Uterus (tissue), 4 donors: Measurements from ENCODE around the gene BCAM. TPM values are rescaled to one million over a fixed set of nuclear protein-coding genes. Genes with fewer than 3 reads are reported as not detected.
"Not testable (repeated sequence)": the region's sequence is repeated elsewhere in the genome, so short reads cannot be mapped to it uniquely, and the experiment has no call there.

Source experiments
- DNase-seq, 2 donors: peaks; one replicate each; pipeline ENCODE4 v3.0.0-alpha.2; 2019 to 2020
- H3K27ac ChIP-seq, 2 donors: fragments of 200-600 bp; sonication (generic); 1 replicate in 1 of 2; 2 replicates in 1 of 2; pipeline ENCODE4 v1.5.1; 2016 to 2018
- H3K27me3 ChIP-seq, 2 donors: fragments of 200-600 bp; sonication (generic); one replicate each; pipeline ENCODE4 v1.5.1; 2018 to 2019; ENCODE audit warnings: control low read depth in 1 of 2
- H3K36me3 ChIP-seq, 2 donors: fragments of 200-600 bp; sonication (generic); one replicate each; pipeline ENCODE4 v1.5.1; 2019; ENCODE audit warnings: control low read depth in 1 of 2
- H3K4me1 ChIP-seq, 2 donors: fragments of 200-600 bp; sonication (generic); one replicate each; pipeline ENCODE4 v1.5.1; 2018 to 2019; ENCODE audit warnings: control low read depth in 1 of 2
- H3K4me3 ChIP-seq, 2 donors: fragments of 200-600 bp; sonication (generic); 1 replicate in 1 of 2; 2 replicates in 1 of 2; pipeline ENCODE4 v1.5.1; 2018 to 2019; ENCODE audit warnings: mild to moderate bottlenecking in 1 of 2
- H3K9me3 ChIP-seq, 2 donors: fragments of 200-600 bp; sonication (generic); one replicate each; pipeline ENCODE4 v1.5.1; 2019; ENCODE audit warnings: control low read depth in 1 of 2
- CTCF ChIP-seq, 4 experiments: fragments of 200-600 bp in 2 of 4; fragments of 450-650 bp in 2 of 4; sonication (generic) in 2 of 4; IDR thresholded peaks; one replicate each; pipeline ENCODE4 v1.5.1; 2016 to 2019; ENCODE audit warnings: antibody characterized with exemption in 4 of 4, mild to moderate bottlenecking in 2 of 4, moderate library complexity in 1 of 4
- POLR2A ChIP-seq, 2 donors: fragments of 450-650 bp; IDR thresholded peaks; one replicate each; pipeline ENCODE4 v1.6.1; 2016; ENCODE audit warnings: antibody characterized with exemption in 2 of 2, mild to moderate bottlenecking in 1 of 2, moderate library complexity in 1 of 2
- intact Hi-C: fragments of 100-400 bp; cut with DNase I; formaldehyde crosslinking; loops from one replicate; pipeline ENCODE4 v1.15.1; 2023; ENCODE audit warnings: low total_unique reads
- total RNA-seq, 4 donors: library from RNA; depleted of rRNA in 3 of 4; stranded (reverse); fragments of >200 nt in 3 of 4; gene quantifications; one replicate each; pipeline versions ENCODE4 v1.1.0 to v1.2.4, GENCODE V29; 2014 to 2023
- donor health status: DM: yes; HTN: yes; CAD: no.

The BCAM gene
- total RNA-seq, 4 donors from 2014 or later, result 3.8 to 171 (median 111) TPM

GRCh38 chr19:44822670-44823372, 13.9 kb downstream of the BCAM start:
- Histone ChIP-seq H3K4me3 (no peak overlapping the region), H3K4me1 (peaks cover 0 to 12% of the 10 kb centered on the region in 2 donors), H3K27ac (peak overlapping the region; percentile 61 to 65), H3K27me3 (no peaks in the 10 kb centered on the region), H3K36me3 (no peaks in the 10 kb centered on the region), H3K9me3 (no peaks in the 10 kb centered on the region)
- intact Hi-C loops, result no loop called here
- DNase-seq, result no peak
- TF ChIP-seq POLR2A (IDR thresholded peaks at IDR 0.05) (no peak), CTCF (IDR thresholded peaks at IDR 0.05) (no peak)

- H3K27me3 ChIP-seq, result no peaks in the 10 kb centered on the region
- H3K4me3 ChIP-seq, result no peak overlapping the region
- no peak overlapping the region for H3K27ac ChIP-seq
- no peak for DNase-seq
- H3K36me3 ChIP-seq, result no peaks in the 10 kb centered on the region
- no peak for TF ChIP-seq POLR2A (IDR thresholded peaks at IDR 0.05)
- peaks cover 0 to 12% of the 10 kb centered on the region in 2 donors for H3K4me1 ChIP-seq
- H3K9me3 ChIP-seq, result no peaks in the 10 kb centered on the region
- intact Hi-C loops, result no loop called here
Measured at GRCh38 chr19:44823373-44823698, 14.4 kb downstream of the BCAM start.

- Histone ChIP-seq H3K4me3 (no peak overlapping the region), H3K27me3 (no peaks in the 10 kb centered on the region), H3K4me1 (peaks cover 0 to 12% of the 10 kb centered on the region in 2 donors), H3K9me3 (no peaks in the 10 kb centered on the region), H3K27ac (no peak overlapping the region), H3K36me3 (no peaks in the 10 kb centered on the region)
- intact Hi-C loops, result no loop called here
- TF ChIP-seq POLR2A (IDR thresholded peaks at IDR 0.05), result no peak
- TF ChIP-seq CTCF (IDR thresholded peaks at IDR 0.05), result no peak
- DNase-seq, result no peak
Measured at GRCh38 chr19:44824761-44825160, 15.9 kb downstream of the BCAM start.

GRCh38 chr19:44832875-44833274, 24.0 kb downstream of the BCAM start:
- H3K27ac ChIP-seq, H3K27me3 ChIP-seq, H3K4me3 ChIP-seq, H3K4me1 ChIP-seq, H3K36me3 ChIP-seq, DNase-seq, intact Hi-C loops, H3K9me3 ChIP-seq: not testable (repeated sequence)

GRCh38 chr19:44834399-44834798, 25.5 kb downstream of the BCAM start:
- H3K4me1 ChIP-seq, H3K27me3 ChIP-seq, intact Hi-C loops, DNase-seq, H3K27ac ChIP-seq, H3K4me3 ChIP-seq, H3K36me3 ChIP-seq, H3K9me3 ChIP-seq: not testable (repeated sequence)

GRCh38 chr19:44839276-44839675, 30.4 kb downstream of the BCAM start:
- Histone ChIP-seq H3K4me1 (no peaks in the 10 kb centered on the region), H3K4me3 (no peak overlapping the region), H3K27me3 (no peaks in the 10 kb centered on the region), H3K9me3 (no peaks in the 10 kb centered on the region), H3K27ac (no peak overlapping the region), H3K36me3 (no peaks in the 10 kb centered on the region)
- TF ChIP-seq CTCF (IDR thresholded peaks at IDR 0.05), result no peak
- no peak for TF ChIP-seq POLR2A (IDR thresholded peaks at IDR 0.05)
- intact Hi-C loops, result no loop called here
- DNase-seq, result no peak

GRCh38 chr19:44840811-44841210, 31.9 kb downstream of the BCAM start:
- Histone ChIP-seq H3K4me1 (no peaks in the 10 kb centered on the region), H3K27me3 (no peaks in the 10 kb centered on the region), H3K27ac (no peak overlapping the region), H3K4me3 (no peak overlapping the region), H3K9me3 (no peaks in the 10 kb centered on the region), H3K36me3 (no peaks in the 10 kb centered on the region)
- intact Hi-C loops, result loop anchor here (5.0 to 10.0 kb wide), 2 partner anchors 39 to 116 kb away; no protein-coding TSS in a partner anchor
- no peak for DNase-seq
- TF ChIP-seq CTCF (IDR thresholded peaks at IDR 0.05) (no peak), POLR2A (IDR thresholded peaks at IDR 0.05) (no peak)
